ENCODE measurements around the gene SZRD1. TPM values are rescaled to one million over a fixed set of nuclear protein-coding genes. Genes with fewer than 3 reads are reported as not detected.

The SZRD1 gene, protein sequence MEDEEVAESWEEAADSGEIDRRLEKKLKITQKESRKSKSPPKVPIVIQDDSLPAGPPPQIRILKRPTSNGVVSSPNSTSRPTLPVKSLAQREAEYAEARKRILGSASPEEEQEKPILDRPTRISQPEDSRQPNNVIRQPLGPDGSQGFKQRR
- total RNA-seq, result 24.1 and 29.2 TPM in 2 replicates

DNA sequence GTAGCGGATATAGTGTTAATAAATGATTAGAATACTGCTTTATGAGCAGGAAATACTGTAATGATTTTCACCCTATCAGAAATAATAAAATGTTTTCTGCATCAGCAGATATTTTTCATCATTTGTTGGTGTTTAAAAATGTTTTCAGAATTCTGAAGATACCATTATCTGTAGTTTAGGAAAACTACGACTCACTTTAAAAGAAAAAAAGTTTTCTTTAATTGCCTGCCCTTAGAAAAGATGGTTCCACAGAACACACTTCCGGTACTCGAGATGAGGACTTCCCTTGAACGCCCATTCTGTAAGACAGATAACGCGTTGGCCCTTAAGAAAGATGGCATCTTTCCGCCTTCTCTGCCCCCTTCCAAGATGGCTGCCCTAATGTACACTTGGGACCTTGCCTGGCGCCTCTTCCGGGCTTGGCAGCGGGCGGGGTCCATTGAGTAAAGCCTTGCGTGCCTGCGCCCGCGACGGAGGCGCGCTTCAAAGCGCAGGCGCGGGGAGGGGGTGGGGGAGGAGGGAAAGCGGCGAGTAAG, at the start of gene SZRD1:
Gene SZRD1, plus strand, starts transcription at position 521 of the 536 bp plus-strand sequence. CDS start 16 bp downstream, outside the sequence.

GRCh38 chr1:16351994-16352841, 14.8 kb upstream of the SZRD1 start, which contains the start of gene FBXO42:
Gene FBXO42 (minus strand): TSS chr1:16352480. CDS start chr1:16315418, 37,062 bp downstream.

DNA sequence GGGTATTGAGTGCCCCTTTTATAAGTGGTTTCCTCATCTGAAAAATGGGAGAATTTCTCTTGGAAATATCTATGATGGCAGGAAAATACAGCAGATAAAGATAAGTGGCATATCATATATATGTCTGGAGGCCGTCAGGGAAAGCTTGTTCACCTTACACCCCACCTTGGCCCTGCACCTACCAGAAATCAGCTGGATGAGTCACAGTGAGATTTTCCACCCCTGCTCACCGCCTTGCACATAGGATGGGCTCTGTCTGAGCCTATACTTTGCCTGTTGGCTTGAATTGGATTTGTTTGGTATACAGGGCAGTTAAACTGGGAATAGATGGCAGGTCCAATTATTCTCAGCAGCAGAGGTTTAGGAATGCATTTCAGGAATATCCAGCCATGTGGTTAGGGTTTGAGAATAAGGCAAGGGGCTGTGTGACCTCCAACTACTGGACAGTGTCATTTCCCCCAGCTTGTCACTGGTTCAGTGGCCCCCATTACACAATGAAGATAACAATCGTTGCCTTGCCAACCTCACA, 70.0 kb downstream of the SZRD1 start, which contains the start of gene SPATA21:
Gene SPATA21, minus strand, starts transcription at position 479 of the 529 bp plus-strand sequence. CDS start 6,053 bp downstream, outside the sequence.

GRCh38 chr1:16440470-16441281, 73.6 kb downstream of the SZRD1 start, which contains the start of gene NECAP2:
Gene NECAP2 (plus strand): TSS chr1:16440724. CDS start chr1:16440762, 38 bp downstream.

Other genes starting within 250 kb of the SZRD1 start
- gene EPHA2, start 211.2 kb upstream of the SZRD1 start, total RNA-seq, result 58.1 and 65.6 TPM in 2 replicates
- 2.4 and 3.9 TPM in 2 replicates for gene ARHGEF19, start 154.6 kb upstream of the SZRD1 start, total RNA-seq
- 7.2 and 8.5 TPM in 2 replicates for gene CPLANE2, start 130.1 kb upstream of the SZRD1 start, total RNA-seq
- gene FBXO42, start 14.8 kb upstream of the SZRD1 start, total RNA-seq, result 6.9 and 7.2 TPM in 2 replicates
- gene SPATA21, start 70.2 kb downstream of the SZRD1 start, total RNA-seq, result not detected in 2 replicates
- gene NECAP2, start 73.5 kb downstream of the SZRD1 start, total RNA-seq, result 168 and 202 TPM in 2 replicates
- under 0.01 and 8,230 TPM in 2 replicates for gene RNU1-1, start 147.0 kb downstream of the SZRD1 start, total RNA-seq
- gene NBPF1, start 246.3 kb downstream of the SZRD1 start, total RNA-seq, result 28.2 and 33.3 TPM in 2 replicates

Measured in dermis lymphatic vessel endothelial cell (primary cell).